Activated CD8-positive, alpha-beta memory T cell treated with anti-CD3 and anti-CD28 coated beads, Interleukin-2, amount 50 U/mL, for 24 hours (primary cell): Measurements from ENCODE around the gene TRRAP.
"Not testable (repeated sequence)": the region's sequence is repeated elsewhere in the genome, so short reads cannot be mapped to it uniquely, and the experiment has no call there.

Experiments
- DNase-seq: peaks from one replicate; pipeline ENCODE4 v3.0.0-alpha.2; 2020; ENCODE audit errors: extremely low read depth

Gene TRRAP

GRCh38 chr7:99029466-99030435 lies 151.4 kb downstream of the TRRAP start:
- no peak for DNase-seq

- DNase-seq = no peak
Observed at GRCh38 chr7:99030457-99030856, 152.1 kb downstream of the TRRAP start.

GRCh38 chr7:99030951-99031350 lies 152.6 kb downstream of the TRRAP start:
- no peak for DNase-seq

GRCh38 chr7:99031496-99031895 lies 153.2 kb downstream of the TRRAP start:
- no peak for DNase-seq

GRCh38 chr7:99032928-99033327 lies 154.6 kb downstream of the TRRAP start:
- DNase-seq = no peak

GRCh38 chr7:99033765-99034164 lies 155.4 kb downstream of the TRRAP start:
- no peak for DNase-seq

- DNase-seq = no peak
Observed at GRCh38 chr7:99034932-99035722, 156.8 kb downstream of the TRRAP start.

- no peak for DNase-seq
Observed at GRCh38 chr7:99035723-99036545, 157.6 kb downstream of the TRRAP start.

GRCh38 chr7:99036546-99037111 lies 158.3 kb downstream of the TRRAP start:
- DNase-seq = no peak

- no peak for DNase-seq
Observed at GRCh38 chr7:99037327-99037940, 159.1 kb downstream of the TRRAP start.

GRCh38 chr7:99038086-99038855 lies 159.9 kb downstream of the TRRAP start:
- no peak for DNase-seq

GRCh38 chr7:99039384-99039891 lies 161.1 kb downstream of the TRRAP start:
- DNase-seq = no peak

GRCh38 chr7:99040104-99040958 lies 162.0 kb downstream of the TRRAP start:
- DNase-seq = peak; percentile 32

GRCh38 chr7:99041526-99041925 lies 163.2 kb downstream of the TRRAP start:
- DNase-seq = no peak

GRCh38 chr7:99042957-99043356 lies 164.6 kb downstream of the TRRAP start:
- DNase-seq = no peak

- not testable (repeated sequence) for DNase-seq
Observed at GRCh38 chr7:99044858-99045257, 166.5 kb downstream of the TRRAP start.

- DNase-seq = not testable (repeated sequence)
Observed at GRCh38 chr7:99046262-99046661, 167.9 kb downstream of the TRRAP start.

- no peak for DNase-seq
Observed at GRCh38 chr7:99046722-99047121, 168.4 kb downstream of the TRRAP start.

GRCh38 chr7:99047526-99048077 lies 169.3 kb downstream of the TRRAP start:
- DNase-seq = no peak
